HepG2 (cell line): ENCODE data around the gene IRF7. TPM values are rescaled to one million over a fixed set of nuclear protein-coding genes. Genes with fewer than 3 reads are reported as not detected.
A peak's percentile ranks its signal among the peaks of the same experiment; 100 is the strongest.

Source experiments
- AGO2 ChIP-seq: fragments of 200-400 bp; formaldehyde crosslinking; optimal IDR thresholded peaks from 2 replicates; pipeline ENCODE3; 2017; ENCODE audit warnings: mild to moderate bottlenecking, low read depth, low read length, moderate library complexity
- ATF7-NPFF ChIP-seq: sonication (generic); formaldehyde crosslinking; IDR thresholded peaks from 2 replicates; pipeline ENCODE4 v1.8.1; 2023; ENCODE audit warnings: mild to moderate bottlenecking, low read depth, missing genetic modification reagents, moderate library complexity
- ATRX ChIP-seq: sonication (generic); formaldehyde crosslinking; IDR thresholded peaks from 2 replicates; pipeline ENCODE4 v1.4.0; 2020; ENCODE audit warnings: missing genetic modification reagents, borderline replicate concordance
- CBX1 ChIP-seq: IDR thresholded peaks from one replicate; pipeline ENCODE4 v1.6.1; 2016; ENCODE audit warnings: antibody characterized with exemption, low read depth
- GPN1 ChIP-seq: sonication (generic); formaldehyde crosslinking; IDR thresholded peaks from 2 replicates; pipeline ENCODE4 v1.5.1; 2020; ENCODE audit warnings: missing genetic modification reagents, borderline replicate concordance
- HES4 ChIP-seq: sonication (generic); formaldehyde crosslinking; IDR thresholded peaks from 2 replicates; pipeline ENCODE4 v1.9.0; 2021; ENCODE audit warnings: mild to moderate bottlenecking, missing genetic modification reagents, borderline replicate concordance
- NFIB ChIP-seq: sonication (generic); formaldehyde crosslinking; IDR thresholded peaks from 2 replicates; pipeline ENCODE4 v1.9.0; 2021; ENCODE audit warnings: missing genetic modification reagents, mild to moderate bottlenecking, borderline replicate concordance
- NRL ChIP-seq: sonication (generic); formaldehyde crosslinking; IDR thresholded peaks from 2 replicates; pipeline ENCODE4 v1.5.0; 2020; ENCODE audit warnings: missing genetic modification reagents, mild to moderate bottlenecking, moderate library complexity, borderline replicate concordance
- PAWR ChIP-seq: sonication (generic); formaldehyde crosslinking; IDR thresholded peaks from 2 replicates; pipeline ENCODE4 v1.4.0; 2020; ENCODE audit warnings: missing genetic modification reagents, mild to moderate bottlenecking, borderline replicate concordance
- SP140L ChIP-seq: sonication (generic); formaldehyde crosslinking; IDR thresholded peaks from 2 replicates; pipeline ENCODE4 v1.4.0; 2020; ENCODE audit warnings: missing genetic modification reagents, borderline replicate concordance
- TGIF2 ChIP-seq: IDR thresholded peaks from 2 replicates; pipeline ENCODE4 v1.6.1; 2016; ENCODE audit warnings: control low read depth, missing compliant biosample characterization
- ZFP1 ChIP-seq: IDR thresholded peaks from 2 replicates; pipeline ENCODE4 v1.6.1; 2016
- ZNF12 ChIP-seq: sonication (generic); formaldehyde crosslinking; IDR thresholded peaks from 2 replicates; pipeline ENCODE4 v1.5.0; 2020; ENCODE audit warnings: missing genetic modification reagents
- ZNF30 ChIP-seq: sonication (generic); formaldehyde crosslinking; IDR thresholded peaks from 2 replicates; pipeline ENCODE4 v1.5.0; 2020; ENCODE audit warnings: mild to moderate bottlenecking, missing genetic modification reagents
- ZNF331 ChIP-seq: sonication (generic); formaldehyde crosslinking; IDR thresholded peaks from 2 replicates; pipeline ENCODE4 v1.4.0; 2020; ENCODE audit warnings: missing genetic modification reagents
- ZNF383 ChIP-seq: sonication (generic); formaldehyde crosslinking; IDR thresholded peaks from 2 replicates; pipeline ENCODE4 v1.4.0; 2020; ENCODE audit warnings: missing genetic modification reagents, mild to moderate bottlenecking, borderline replicate concordance
- ZNF484 ChIP-seq: sonication (generic); formaldehyde crosslinking; IDR thresholded peaks from 2 replicates; pipeline ENCODE4 v1.5.1; 2020; ENCODE audit warnings: mild to moderate bottlenecking, low read depth, missing genetic modification reagents, borderline replicate concordance
- ZNF549 ChIP-seq: sonication (generic); formaldehyde crosslinking; IDR thresholded peaks from 2 replicates; pipeline ENCODE4 v1.5.0; 2020; ENCODE audit warnings: missing genetic modification reagents
- ZNF670 ChIP-seq: sonication (generic); formaldehyde crosslinking; IDR thresholded peaks from 2 replicates; pipeline ENCODE4 v1.8.0; 2022; ENCODE audit warnings: mild to moderate bottlenecking, missing genetic modification reagents, borderline replicate concordance
- ZNF709 ChIP-seq: sonication (generic); formaldehyde crosslinking; IDR thresholded peaks from 2 replicates; pipeline ENCODE4 v1.5.0; 2020; ENCODE audit warnings: mild to moderate bottlenecking, missing genetic modification reagents
- ZNF75D ChIP-seq: sonication (generic); formaldehyde crosslinking; IDR thresholded peaks from 2 replicates; pipeline ENCODE4 v1.8.1; 2023; ENCODE audit warnings: missing genetic modification reagents, mild to moderate bottlenecking, borderline replicate concordance
- ZSCAN25 ChIP-seq: sonication (generic); formaldehyde crosslinking; IDR thresholded peaks from 2 replicates; pipeline ENCODE4 v1.8.0; 2022; ENCODE audit warnings: mild to moderate bottlenecking, missing genetic modification reagents
- polyA plus RNA-seq, 8 experiments: library from polyadenylated mRNA; depleted of rRNA in 3 of 8; stranded (reverse) in 7 of 8; unstranded in 1 of 8; fragments of >200 nt; fragmentation: Illumina TruSeq in 4 of 8; extraction: Trizol in 4 of 8; gene quantifications; 2 replicates each; pipeline versions ENCODE4 v1.2.1 to v1.2.3, GENCODE V29; 2011 to 2016; ENCODE audit warnings: low read depth in 4 of 8, missing spikeins in 1 of 8, mixed read lengths in 1 of 8; ENCODE audit not compliant: insufficient read depth in 1 of 8
- total RNA-seq, 5 experiments: library from RNA; depleted of rRNA; stranded (reverse); fragments of >200 nt; fragmentation: Illumina TruSeq; extraction: Trizol; gene quantifications; 2 replicates each; pipeline ENCODE4 v1.2.3, GENCODE V29; 2016; ENCODE audit warnings: low read depth in 1 of 5
- TF ChIP-seq, protein P1 (sequence below): IDR thresholded peaks from 2 replicates; pipeline ENCODE4 v1.6.1; 2016; ENCODE audit warnings: low read depth, borderline replicate concordance
- TF ChIP-seq, protein P2 (sequence below): sonication (generic); formaldehyde crosslinking; IDR thresholded peaks from 2 replicates; pipeline ENCODE4 v1.4.0; 2020; ENCODE audit warnings: missing genetic modification reagents
- TF ChIP-seq, protein P3 (sequence below): IDR thresholded peaks from 2 replicates; pipeline ENCODE4 v1.6.1; 2012; ENCODE audit warnings: low read depth, low read length, improper control_type of control experiment
- TF ChIP-seq, protein P4 (sequence below): sonication (generic); formaldehyde crosslinking; IDR thresholded peaks from 2 replicates; pipeline ENCODE4 v1.4.0; 2020; ENCODE audit warnings: missing genetic modification reagents, borderline replicate concordance
- TF ChIP-seq, protein P5 (sequence below): sonication (generic); formaldehyde crosslinking; IDR thresholded peaks from 2 replicates; pipeline ENCODE4 v1.4.0; 2020; ENCODE audit warnings: mild to moderate bottlenecking, missing genetic modification reagents

IRF7 gene
- total and polyA plus RNA-seq, 2 of the 13 experiments (the other 11 are each of a cell fraction or from before 2014, with no cell fraction given), result not detected

DNA sequence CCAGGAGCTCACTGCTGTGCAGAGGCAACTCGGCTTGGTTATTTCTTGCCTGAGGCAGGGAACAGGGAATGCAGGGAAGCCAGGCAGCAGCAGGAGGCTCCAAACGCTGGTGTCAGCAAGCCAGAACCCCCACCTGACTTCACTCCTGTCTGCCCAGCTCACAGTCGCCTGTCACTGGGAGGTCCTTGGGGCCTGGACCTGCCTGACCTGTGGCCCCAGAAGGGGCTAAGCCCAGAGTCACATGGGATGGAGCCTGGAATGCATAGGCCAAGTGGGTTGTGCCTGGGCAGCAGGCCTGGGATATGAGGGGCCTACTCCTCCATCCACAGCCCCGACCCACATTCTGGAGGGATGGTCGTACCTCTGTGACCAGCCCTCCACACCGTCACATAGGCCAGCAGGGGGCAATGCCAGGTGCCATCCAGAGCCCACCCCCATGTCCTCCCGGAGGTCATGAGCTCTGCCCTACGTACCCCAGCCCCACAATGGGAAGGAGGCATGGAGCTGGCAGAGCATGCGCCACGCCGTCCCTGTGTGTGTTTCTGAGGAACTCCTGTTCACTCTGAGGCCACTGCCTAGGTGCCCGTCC, 49.7 kb downstream of the IRF7 start (continued):
- TF ChIP-seq HES4 (CRISPR knock-in tag), result no peak
- no peak for TF ChIP-seq ZNF549 (CRISPR knock-in tag)
- TF ChIP-seq, protein P1, sequence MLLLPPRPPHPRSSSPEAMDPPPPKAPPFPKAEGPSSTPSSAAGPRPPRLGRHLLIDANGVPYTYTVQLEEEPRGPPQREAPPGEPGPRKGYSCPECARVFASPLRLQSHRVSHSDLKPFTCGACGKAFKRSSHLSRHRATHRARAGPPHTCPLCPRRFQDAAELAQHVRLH (CRISPR knock-in tag), result peak; percentile 26; the same call in 1 of the 2 replicates
- TF ChIP-seq ZSCAN25, result no peak
- peak; percentile 89; the same call in 1 of the 2 replicates for TF ChIP-seq NRL
- TF ChIP-seq SP140L (CRISPR knock-in tag), result no peak
- TF ChIP-seq, protein P2, sequence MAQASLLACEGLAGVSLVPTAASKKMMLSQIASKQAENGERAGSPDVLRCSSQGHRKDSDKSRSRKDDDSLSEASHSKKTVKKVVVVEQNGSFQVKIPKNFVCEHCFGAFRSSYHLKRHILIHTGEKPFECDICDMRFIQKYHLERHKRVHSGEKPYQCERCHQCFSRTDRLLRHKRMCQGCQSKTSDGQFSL (CRISPR knock-in tag), result no peak
- TF ChIP-seq, protein P3, sequence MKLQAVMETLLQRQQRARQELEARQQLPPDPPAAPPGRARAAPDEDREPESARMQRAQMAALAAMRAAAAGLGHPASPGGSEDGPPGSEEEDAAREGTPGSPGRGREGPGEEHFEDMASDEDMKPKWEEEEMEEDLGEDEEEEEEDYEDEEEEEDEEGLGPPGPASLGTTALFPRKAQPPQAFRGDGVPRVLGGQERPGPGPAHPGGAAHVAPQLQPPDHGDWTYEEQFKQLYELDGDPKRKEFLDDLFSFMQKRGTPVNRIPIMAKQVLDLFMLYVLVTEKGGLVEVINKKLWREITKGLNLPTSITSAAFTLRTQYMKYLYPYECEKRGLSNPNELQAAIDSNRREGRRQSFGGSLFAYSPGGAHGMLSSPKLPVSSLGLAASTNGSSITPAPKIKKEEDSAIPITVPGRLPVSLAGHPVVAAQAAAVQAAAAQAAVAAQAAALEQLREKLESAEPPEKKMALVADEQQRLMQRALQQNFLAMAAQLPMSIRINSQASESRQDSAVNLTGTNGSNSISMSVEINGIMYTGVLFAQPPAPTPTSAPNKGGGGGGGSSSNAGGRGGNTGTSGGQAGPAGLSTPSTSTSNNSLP, result no peak
- no peak for TF ChIP-seq TGIF2 (CRISPR knock-in tag)
- no peak for TF ChIP-seq PAWR (CRISPR knock-in tag)
- no peak for TF ChIP-seq ZNF484 (CRISPR knock-in tag)
- no peak for TF ChIP-seq GPN1 (CRISPR knock-in tag)
- TF ChIP-seq ATF7-NPFF (CRISPR knock-in tag), result 0 out of 2 replicates have a peak, but pooled peaks have one; percentile 55
- TF ChIP-seq ZNF12, result no peak
- no peak for TF ChIP-seq NFIB
- no peak for TF ChIP-seq ZNF670
- TF ChIP-seq ATRX (CRISPR knock-in tag), result no peak
- TF ChIP-seq, protein P4, sequence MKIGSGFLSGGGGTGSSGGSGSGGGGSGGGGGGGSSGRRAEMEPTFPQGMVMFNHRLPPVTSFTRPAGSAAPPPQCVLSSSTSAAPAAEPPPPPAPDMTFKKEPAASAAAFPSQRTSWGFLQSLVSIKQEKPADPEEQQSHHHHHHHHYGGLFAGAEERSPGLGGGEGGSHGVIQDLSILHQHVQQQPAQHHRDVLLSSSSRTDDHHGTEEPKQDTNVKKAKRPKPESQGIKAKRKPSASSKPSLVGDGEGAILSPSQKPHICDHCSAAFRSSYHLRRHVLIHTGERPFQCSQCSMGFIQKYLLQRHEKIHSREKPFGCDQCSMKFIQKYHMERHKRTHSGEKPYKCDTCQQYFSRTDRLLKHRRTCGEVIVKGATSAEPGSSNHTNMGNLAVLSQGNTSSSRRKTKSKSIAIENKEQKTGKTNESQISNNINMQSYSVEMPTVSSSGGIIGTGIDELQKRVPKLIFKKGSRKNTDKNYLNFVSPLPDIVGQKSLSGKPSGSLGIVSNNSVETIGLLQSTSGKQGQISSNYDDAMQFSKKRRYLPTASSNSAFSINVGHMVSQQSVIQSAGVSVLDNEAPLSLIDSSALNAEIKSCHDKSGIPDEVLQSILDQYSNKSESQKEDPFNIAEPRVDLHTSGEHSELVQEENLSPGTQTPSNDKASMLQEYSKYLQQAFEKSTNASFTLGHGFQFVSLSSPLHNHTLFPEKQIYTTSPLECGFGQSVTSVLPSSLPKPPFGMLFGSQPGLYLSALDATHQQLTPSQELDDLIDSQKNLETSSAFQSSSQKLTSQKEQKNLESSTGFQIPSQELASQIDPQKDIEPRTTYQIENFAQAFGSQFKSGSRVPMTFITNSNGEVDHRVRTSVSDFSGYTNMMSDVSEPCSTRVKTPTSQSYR (CRISPR knock-in tag), result no peak
- no peak for TF ChIP-seq CBX1
- TF ChIP-seq, protein P5, sequence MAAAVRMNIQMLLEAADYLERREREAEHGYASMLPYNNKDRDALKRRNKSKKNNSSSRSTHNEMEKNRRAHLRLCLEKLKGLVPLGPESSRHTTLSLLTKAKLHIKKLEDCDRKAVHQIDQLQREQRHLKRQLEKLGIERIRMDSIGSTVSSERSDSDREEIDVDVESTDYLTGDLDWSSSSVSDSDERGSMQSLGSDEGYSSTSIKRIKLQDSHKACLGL (CRISPR knock-in tag), result no peak; the same call in 1 of the 2 replicates
- TF ChIP-seq ZFP1 (CRISPR knock-in tag), result no peak
- no peak for TF ChIP-seq ZNF331 (CRISPR knock-in tag)
- no peak for TF ChIP-seq ZNF75D
- no peak for TF ChIP-seq ZNF383
- peak; percentile 80 for TF ChIP-seq AGO2
- no peak for TF ChIP-seq ZNF709 (CRISPR knock-in tag)
- TF ChIP-seq ZNF30 (CRISPR knock-in tag), result no peak
